Activated CD8-positive, alpha-beta T cell treated with anti-CD3 and anti-CD28 coated beads for 36 hours (primary cell): ENCODE measurements around the gene AASS. TPM values are rescaled to one million over a fixed set of nuclear protein-coding genes. Genes with fewer than 3 reads are reported as not detected.

ENCODE experiments used
- ATAC-seq: fragments of 200-7000 bp; cut with Tn5 transposase; one replicate; pipeline ENCODE4 v1.10.0; 2021; ENCODE audit warnings: mild to moderate bottlenecking, moderate library complexity
- CTCF ChIA-PET: fragments of 350-600 bp; sonication (Branson Sonifier 250); formaldehyde crosslinking; loops from one replicate; lab custom pipeline; 2021; ENCODE audit warnings: antibody characterized with exemption; lab: Charles Lee
- POLR2A ChIA-PET: fragments of 350-600 bp; sonication (Branson Sonifier 250); formaldehyde crosslinking; loops from one replicate; lab custom pipeline; 2021; ENCODE audit warnings: antibody characterized with exemption; lab: Charles Lee
- DNase-seq: peaks from one replicate; pipeline ENCODE4 v3.0.0-alpha.2; 2020
- H3K27ac Mint-ChIP-seq: one replicate; pipeline ENCODE4 v1.8.0; 2021; ENCODE audit warnings: mild to moderate bottlenecking, mixed read lengths
- H3K27me3 Mint-ChIP-seq: one replicate; pipeline ENCODE4 v1.8.0; 2021; ENCODE audit warnings: mixed read lengths
- H3K36me3 Mint-ChIP-seq: one replicate; pipeline ENCODE4 v1.8.0; 2021; ENCODE audit warnings: low read depth, mixed read lengths
- H3K4me1 Mint-ChIP-seq: one replicate; pipeline ENCODE4 v1.8.0; 2021; ENCODE audit warnings: low read depth, mixed read lengths
- H3K4me3 Mint-ChIP-seq: one replicate; pipeline ENCODE4 v1.8.0; 2021; ENCODE audit warnings: mild to moderate bottlenecking, moderate library complexity, mixed read lengths
- H3K9me3 Mint-ChIP-seq: one replicate; pipeline ENCODE4 v1.8.0; 2021; ENCODE audit warnings: mixed read lengths
- intact Hi-C: fragments of 100-400 bp; cut with micrococcal nuclease; formaldehyde crosslinking; loops from one replicate; pipeline ENCODE4 v1.10.0; 2022
- total RNA-seq, 2 experiments: library from RNA; stranded (reverse); gene quantifications; one replicate each; pipeline ENCODE4 v1.2.3, GENCODE V29; 2021
- TF ChIP-seq, protein P1 (sequence below): fragments of 200-600 bp; IDR thresholded peaks from one replicate; pipeline ENCODE4 v1.8.0; 2022; ENCODE audit warnings: antibody characterized with exemption, mild to moderate bottlenecking

AASS gene
- total RNA-seq, 2 experiments from 2014 or later: 0.68 to 0.76 TPM

- intact Hi-C loops: no loop called here
- POLR2A ChIA-PET: no interaction called here
- Mint-ChIP-seq H3K4me3 (no peak overlapping the region), H3K27me3 (no peaks in the 10 kb centered on the region), H3K4me1 (no peaks in the 10 kb centered on the region), H3K36me3 (no peaks in the 10 kb centered on the region), H3K9me3 (peaks cover 3% of the 10 kb centered on the region), H3K27ac (no peak overlapping the region)
- DNase-seq: no peak
- CTCF ChIA-PET: no interaction called here
- ATAC-seq: no peak
- TF ChIP-seq, protein P1, sequence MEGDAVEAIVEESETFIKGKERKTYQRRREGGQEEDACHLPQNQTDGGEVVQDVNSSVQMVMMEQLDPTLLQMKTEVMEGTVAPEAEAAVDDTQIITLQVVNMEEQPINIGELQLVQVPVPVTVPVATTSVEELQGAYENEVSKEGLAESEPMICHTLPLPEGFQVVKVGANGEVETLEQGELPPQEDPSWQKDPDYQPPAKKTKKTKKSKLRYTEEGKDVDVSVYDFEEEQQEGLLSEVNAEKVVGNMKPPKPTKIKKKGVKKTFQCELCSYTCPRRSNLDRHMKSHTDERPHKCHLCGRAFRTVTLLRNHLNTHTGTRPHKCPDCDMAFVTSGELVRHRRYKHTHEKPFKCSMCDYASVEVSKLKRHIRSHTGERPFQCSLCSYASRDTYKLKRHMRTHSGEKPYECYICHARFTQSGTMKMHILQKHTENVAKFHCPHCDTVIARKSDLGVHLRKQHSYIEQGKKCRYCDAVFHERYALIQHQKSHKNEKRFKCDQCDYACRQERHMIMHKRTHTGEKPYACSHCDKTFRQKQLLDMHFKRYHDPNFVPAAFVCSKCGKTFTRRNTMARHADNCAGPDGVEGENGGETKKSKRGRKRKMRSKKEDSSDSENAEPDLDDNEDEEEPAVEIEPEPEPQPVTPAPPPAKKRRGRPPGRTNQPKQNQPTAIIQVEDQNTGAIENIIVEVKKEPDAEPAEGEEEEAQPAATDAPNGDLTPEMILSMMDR: no peak
Measured at GRCh38 chr7:122166740-122167139, 22.7 kb upstream of the AASS start.

- ATAC-seq: no peak
- no peaks in the 10 kb centered on the region for H3K4me1 Mint-ChIP-seq
- no peak overlapping the region for H3K27ac Mint-ChIP-seq
- TF ChIP-seq, protein P1: no peak
- no peak for DNase-seq
- H3K9me3 Mint-ChIP-seq: peaks cover 2% of the 10 kb centered on the region
- POLR2A ChIA-PET: no interaction called here
- no peak overlapping the region for H3K4me3 Mint-ChIP-seq
- intact Hi-C loops: no loop called here
- CTCF ChIA-PET: no interaction called here
- H3K27me3 Mint-ChIP-seq: no peaks in the 10 kb centered on the region
- no peaks in the 10 kb centered on the region for H3K36me3 Mint-ChIP-seq
Measured at GRCh38 chr7:122166275-122166674, 22.2 kb upstream of the AASS start.

DNA sequence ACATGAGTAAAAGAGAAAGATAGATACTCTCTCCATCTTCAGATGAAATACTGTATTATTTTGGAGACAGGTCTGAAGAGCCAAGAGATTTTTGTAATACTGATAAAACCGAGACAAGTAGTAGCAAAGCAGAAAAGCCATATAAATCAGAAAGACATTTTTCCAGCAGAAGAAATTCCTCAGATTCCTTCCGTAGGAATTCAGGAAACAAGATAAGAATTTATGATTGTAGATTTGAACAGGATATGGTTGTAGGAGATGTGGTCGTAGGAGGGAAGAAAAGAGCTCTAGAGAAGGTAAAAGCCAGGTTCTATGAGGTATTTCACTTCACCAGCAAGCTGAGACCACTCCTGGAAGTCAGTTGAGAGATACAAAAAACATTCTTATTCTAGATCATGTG is 17.6 kb upstream of the AASS start:
- DNase-seq: no peak
- TF ChIP-seq, protein P1: no peak

GRCh38 chr7:122155566-122155965 is 11.5 kb upstream of the AASS start:
- Mint-ChIP-seq H3K27me3 (peaks cover 1% of the 10 kb centered on the region), H3K4me1 (no peaks in the 10 kb centered on the region), H3K36me3 (no peaks in the 10 kb centered on the region), H3K9me3 (no peaks in the 10 kb centered on the region), H3K27ac (no peak overlapping the region), H3K4me3 (no peak overlapping the region)
- no peak for ATAC-seq
- CTCF ChIA-PET: no interaction called here
- intact Hi-C loops: no loop called here
- POLR2A ChIA-PET: no interaction called here
- TF ChIP-seq, protein P1: no peak
- no peak for DNase-seq

More for the DNA sequence above, 17.6 kb upstream of the AASS start:
- CTCF ChIA-PET: no interaction called here
- no peak for ATAC-seq
- no peak overlapping the region for H3K4me3 Mint-ChIP-seq
- no peak overlapping the region for H3K27ac Mint-ChIP-seq
- no peaks in the 10 kb centered on the region for H3K36me3 Mint-ChIP-seq
- H3K9me3 Mint-ChIP-seq: no peaks in the 10 kb centered on the region
- H3K27me3 Mint-ChIP-seq: no peaks in the 10 kb centered on the region
- intact Hi-C loops: no loop called here
- no peaks in the 10 kb centered on the region for H3K4me1 Mint-ChIP-seq
- POLR2A ChIA-PET: no interaction called here

GRCh38 chr7:122148878-122149277 is 4.8 kb upstream of the AASS start:
- Mint-ChIP-seq H3K4me3 (no peak overlapping the region), H3K4me1 (peaks cover 10% of the 10 kb centered on the region), H3K27me3 (peaks cover 14% of the 10 kb centered on the region), H3K9me3 (no peaks in the 10 kb centered on the region), H3K36me3 (no peaks in the 10 kb centered on the region), H3K27ac (no peak overlapping the region)
- ATAC-seq (no peak), DNase-seq (no peak)
- ChIA-PET POLR2A (no interaction called here), CTCF (no interaction called here)
- intact Hi-C loops: no loop called here
- TF ChIP-seq, protein P1: no peak
